Measurements from ENCODE around the gene CAPN3. TPM values are rescaled to one million over a fixed set of nuclear protein-coding genes. Genes with fewer than 3 reads are reported as not detected.

CAPN3 gene
- total RNA-seq, 1 donor from 2014 or later, result 45.4 TPM

DNA sequence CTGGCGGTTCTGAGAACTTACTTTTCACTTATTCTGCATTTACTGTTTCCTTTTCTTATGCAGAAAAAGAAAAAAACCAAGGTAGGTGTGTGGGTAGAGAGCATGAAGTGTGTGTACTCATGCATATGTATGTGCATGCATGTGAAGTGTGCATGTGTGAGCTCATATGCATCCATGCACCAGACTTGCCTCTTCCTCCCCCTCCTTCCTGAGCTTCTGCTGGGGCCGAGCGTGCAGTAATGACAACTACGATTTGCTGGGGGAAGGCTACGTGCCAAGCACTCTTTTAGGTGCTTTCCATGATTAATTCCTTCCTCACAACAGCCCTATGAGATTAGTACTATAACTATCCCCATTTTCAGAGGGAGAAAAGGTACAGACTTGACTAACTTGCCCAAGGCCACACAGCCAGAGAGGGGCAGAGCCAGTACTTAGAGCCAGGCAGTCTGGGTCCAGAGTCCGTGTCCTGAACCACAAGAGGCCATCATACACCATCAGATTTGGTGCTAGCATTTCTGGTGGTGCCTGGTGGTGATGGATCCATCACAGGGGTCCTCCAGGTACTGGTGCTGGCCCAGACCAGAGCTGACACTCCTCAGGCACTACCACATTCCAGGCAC, 46.7 kb downstream of the CAPN3 start:
- Histone ChIP-seq H3K9me3 (no peaks in the 10 kb centered on the region), H3K27me3 (no peaks in the 10 kb centered on the region), H3K4me1 (no peaks in the 10 kb centered on the region), H3K36me3 (peaks cover 24% of the 10 kb centered on the region), H3K4me3 (no peak overlapping the region), H3K27ac (no peak overlapping the region)
- intact Hi-C loops (cut with DNase I), result no loop called here
- ATAC-seq (no peak), DNase-seq (no peak)
- TF ChIP-seq, protein P1, sequence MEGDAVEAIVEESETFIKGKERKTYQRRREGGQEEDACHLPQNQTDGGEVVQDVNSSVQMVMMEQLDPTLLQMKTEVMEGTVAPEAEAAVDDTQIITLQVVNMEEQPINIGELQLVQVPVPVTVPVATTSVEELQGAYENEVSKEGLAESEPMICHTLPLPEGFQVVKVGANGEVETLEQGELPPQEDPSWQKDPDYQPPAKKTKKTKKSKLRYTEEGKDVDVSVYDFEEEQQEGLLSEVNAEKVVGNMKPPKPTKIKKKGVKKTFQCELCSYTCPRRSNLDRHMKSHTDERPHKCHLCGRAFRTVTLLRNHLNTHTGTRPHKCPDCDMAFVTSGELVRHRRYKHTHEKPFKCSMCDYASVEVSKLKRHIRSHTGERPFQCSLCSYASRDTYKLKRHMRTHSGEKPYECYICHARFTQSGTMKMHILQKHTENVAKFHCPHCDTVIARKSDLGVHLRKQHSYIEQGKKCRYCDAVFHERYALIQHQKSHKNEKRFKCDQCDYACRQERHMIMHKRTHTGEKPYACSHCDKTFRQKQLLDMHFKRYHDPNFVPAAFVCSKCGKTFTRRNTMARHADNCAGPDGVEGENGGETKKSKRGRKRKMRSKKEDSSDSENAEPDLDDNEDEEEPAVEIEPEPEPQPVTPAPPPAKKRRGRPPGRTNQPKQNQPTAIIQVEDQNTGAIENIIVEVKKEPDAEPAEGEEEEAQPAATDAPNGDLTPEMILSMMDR (IDR thresholded peaks at IDR 0.05), result no peak

DNA sequence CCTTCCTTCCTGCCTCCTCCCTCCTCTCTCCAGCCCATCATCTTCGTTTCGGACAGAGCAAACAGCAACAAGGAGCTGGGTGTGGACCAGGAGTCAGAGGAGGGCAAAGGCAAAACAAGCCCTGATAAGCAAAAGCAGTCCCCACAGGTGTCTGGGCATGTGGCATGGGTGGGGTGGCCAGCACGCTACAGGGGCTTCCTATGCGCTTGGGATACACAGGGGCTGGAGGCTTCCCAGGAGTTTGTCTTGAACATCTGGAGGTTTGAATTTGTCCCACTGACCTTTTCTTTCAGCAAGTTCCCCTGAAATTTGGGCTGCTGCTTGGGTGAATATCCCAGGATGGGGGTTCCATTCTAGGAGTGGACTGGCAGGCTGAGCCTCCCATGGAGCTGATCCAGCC, 48.9 kb downstream of the CAPN3 start:
- DNase-seq, result no peak
- peaks cover 31% of the 10 kb centered on the region for H3K36me3 ChIP-seq
- intact Hi-C loops (cut with DNase I), result no loop called here

DNA sequence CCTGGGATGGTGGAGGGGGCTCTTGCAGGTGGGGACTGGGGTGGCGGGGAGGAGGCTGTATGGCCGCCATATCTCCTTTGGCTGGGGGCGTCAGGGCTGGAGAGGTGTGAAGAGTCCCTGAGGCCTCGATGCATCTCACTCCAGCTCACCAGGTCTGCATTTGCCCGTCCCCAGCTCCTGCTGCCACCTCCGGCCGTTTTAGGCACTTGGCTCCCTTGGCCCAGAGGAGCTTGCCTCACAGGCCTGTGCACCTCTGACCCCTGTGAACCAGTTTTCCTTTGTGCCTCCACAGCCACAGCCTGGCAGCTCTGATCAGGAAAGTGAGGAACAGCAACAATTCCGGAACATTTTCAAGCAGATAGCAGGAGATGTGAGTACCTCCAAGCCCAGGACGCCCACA, 49.7 kb downstream of the CAPN3 start:
- TF ChIP-seq, protein P1 (IDR thresholded peaks at IDR 0.05), result no peak
- no peaks in the 10 kb centered on the region for H3K9me3 ChIP-seq
- DNase-seq (no peak), ATAC-seq (no peak)
- H3K4me3 ChIP-seq, result no peak overlapping the region
- peaks cover 35% of the 10 kb centered on the region for H3K36me3 ChIP-seq
- intact Hi-C loops (cut with DNase I), result no loop called here
- no peak overlapping the region for H3K27ac ChIP-seq
- H3K27me3 ChIP-seq, result no peaks in the 10 kb centered on the region
- no peaks in the 10 kb centered on the region for H3K4me1 ChIP-seq

More for the DNA sequence above, 48.9 kb downstream of the CAPN3 start:
- H3K27me3 ChIP-seq, result no peaks in the 10 kb centered on the region
- TF ChIP-seq, protein P1 (IDR thresholded peaks at IDR 0.05), result no peak
- no peak for ATAC-seq
- no peak overlapping the region for H3K4me3 ChIP-seq
- no peaks in the 10 kb centered on the region for H3K4me1 ChIP-seq
- H3K27ac ChIP-seq, result no peak overlapping the region
- H3K9me3 ChIP-seq, result no peaks in the 10 kb centered on the region

DNA sequence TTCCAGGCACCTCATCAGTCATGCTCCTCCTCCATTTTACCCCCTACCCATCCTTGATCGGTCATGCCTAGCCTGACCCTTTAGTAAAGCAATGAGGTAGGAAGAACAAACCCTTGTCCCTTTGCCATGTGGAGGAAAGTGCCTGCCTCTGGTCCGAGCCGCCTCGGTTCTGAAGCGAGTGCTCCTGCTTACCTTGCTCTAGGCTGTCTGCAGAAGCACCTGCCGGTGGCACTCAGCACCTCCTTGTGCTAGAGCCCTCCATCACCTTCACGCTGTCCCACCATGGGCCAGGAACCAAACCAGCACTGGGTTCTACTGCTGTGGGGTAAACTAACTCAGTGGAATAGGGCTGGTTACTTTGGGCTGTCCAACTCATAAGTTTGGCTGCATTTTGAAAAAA, 52.6 kb downstream of the CAPN3 start:
- ATAC-seq (no peak), DNase-seq (no peak)
- TF ChIP-seq, protein P1 (IDR thresholded peaks at IDR 0.05), result no peak
- intact Hi-C loops (cut with DNase I), result no loop called here
- H3K4me3 ChIP-seq, result no peak overlapping the region
- H3K27ac ChIP-seq, result no peak overlapping the region
- no peaks in the 10 kb centered on the region for H3K9me3 ChIP-seq
- no peaks in the 10 kb centered on the region for H3K4me1 ChIP-seq
- H3K36me3 ChIP-seq, result peaks cover 61% of the 10 kb centered on the region
- no peaks in the 10 kb centered on the region for H3K27me3 ChIP-seq

DNA sequence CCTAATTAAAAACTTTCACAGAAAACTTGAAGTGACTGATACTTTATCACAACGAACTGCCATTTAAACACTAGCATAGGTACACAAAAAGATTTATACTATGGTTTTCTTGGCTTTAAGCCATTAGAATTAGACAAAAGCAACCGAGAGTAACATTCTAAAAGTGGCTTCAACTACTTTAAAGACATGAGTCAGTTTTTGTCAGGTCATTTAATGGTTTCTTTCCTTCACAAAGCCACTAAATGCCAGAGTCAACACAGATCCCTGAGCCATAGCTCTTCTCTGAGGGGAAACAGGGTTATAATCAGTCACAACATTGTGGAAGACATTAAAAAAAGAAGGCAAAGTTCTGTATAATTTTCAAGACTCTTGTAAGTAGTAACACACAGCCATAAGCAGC, 54.6 kb downstream of the CAPN3 start:
- DNase-seq (no peak), ATAC-seq (no peak)
- H3K4me1 ChIP-seq, result no peaks in the 10 kb centered on the region
- H3K4me3 ChIP-seq, result no peak overlapping the region
- TF ChIP-seq, protein P1 (IDR thresholded peaks at IDR 0.05), result no peak
- intact Hi-C loops (cut with DNase I), result no loop called here
- H3K9me3 ChIP-seq, result no peaks in the 10 kb centered on the region
- no peaks in the 10 kb centered on the region for H3K27me3 ChIP-seq
- H3K27ac ChIP-seq, result no peak overlapping the region
- peaks cover 82% of the 10 kb centered on the region for H3K36me3 ChIP-seq

DNA sequence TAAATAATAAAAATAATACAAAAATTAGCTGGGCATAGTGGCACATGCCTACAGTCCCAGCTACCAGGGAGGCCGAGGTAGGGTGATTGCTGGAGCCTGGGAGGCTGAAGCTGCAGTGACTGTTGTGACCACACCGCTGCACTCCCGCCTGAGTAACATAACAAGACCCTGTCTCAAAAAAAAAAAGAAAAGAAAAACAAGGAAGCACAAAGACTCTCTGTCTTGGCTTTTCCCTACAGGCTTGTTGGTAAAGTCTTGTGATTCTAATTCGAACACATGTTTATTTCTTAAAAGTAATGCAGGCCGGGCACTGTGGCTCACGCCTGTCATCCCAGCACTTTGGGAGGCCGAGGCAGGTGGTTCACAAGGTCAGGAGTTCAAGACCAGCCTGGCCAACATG, 60.1 kb downstream of the CAPN3 start:
- DNase-seq (no peak), ATAC-seq (no peak)
- H3K4me1 ChIP-seq, result no peaks in the 10 kb centered on the region
- no peak overlapping the region for H3K4me3 ChIP-seq
- no peaks in the 10 kb centered on the region for H3K9me3 ChIP-seq
- no peaks in the 10 kb centered on the region for H3K27me3 ChIP-seq
- intact Hi-C loops (cut with DNase I), result no loop called here
- H3K36me3 ChIP-seq, result peaks cover 100% of the 10 kb centered on the region
- H3K27ac ChIP-seq, result no peak overlapping the region
- TF ChIP-seq, protein P1 (IDR thresholded peaks at IDR 0.05), result no peak

Measured in upper lobe of right lung (tissue), 1 donor.